ENCODE data around the gene COG5. TPM values are rescaled to one million over a fixed set of nuclear protein-coding genes. Genes with fewer than 3 reads are reported as not detected.

Gene COG5
- total and polyA plus RNA-seq, 2 of the 4 experiments (the other 2 are of a cell fraction), result 18.5 to 27.4 TPM

- peaks cover 16 to 38% of the 10 kb centered on the region in 2 experiments for H3K79me1 ChIP-seq (ENCODE audit: low read depth in 1 of 2, low read length in 2 of 2)
- in situ Hi-C loops (cut with MboI; ENCODE audit: low sequenced_read_pairs), result no loop called here
- POLR2A ChIA-PET (ENCODE audit: unreplicated experiment), result no interaction called here
- no peak for TF ChIP-seq BHLHE40 (IDR thresholded peaks at IDR 0.05; ENCODE audit: low read depth, low read length)
- no peak for TF ChIP-seq POLR2A (IDR thresholded peaks at IDR 0.05; ENCODE audit: low read depth, low read length)
- no peak for TF ChIP-seq MAZ (IDR thresholded peaks at IDR 0.05; ENCODE audit: borderline replicate concordance, low read depth, low read length)
- TF ChIP-seq MXI1 (IDR thresholded peaks at IDR 0.05; ENCODE audit: borderline replicate concordance, low read depth, low read length), result no peak
- TF ChIP-seq NFE2L2 (IDR thresholded peaks at IDR 0.05; ENCODE audit: low read depth, low read length), result no peak
- TF ChIP-seq CHD1 (IDR thresholded peaks at IDR 0.05; ENCODE audit: low read depth, low read length), result no peak
- no peak for TF ChIP-seq CEBPB (IDR thresholded peaks at IDR 0.05; ENCODE audit: low read depth, low read length)
- TF ChIP-seq, protein P1, sequence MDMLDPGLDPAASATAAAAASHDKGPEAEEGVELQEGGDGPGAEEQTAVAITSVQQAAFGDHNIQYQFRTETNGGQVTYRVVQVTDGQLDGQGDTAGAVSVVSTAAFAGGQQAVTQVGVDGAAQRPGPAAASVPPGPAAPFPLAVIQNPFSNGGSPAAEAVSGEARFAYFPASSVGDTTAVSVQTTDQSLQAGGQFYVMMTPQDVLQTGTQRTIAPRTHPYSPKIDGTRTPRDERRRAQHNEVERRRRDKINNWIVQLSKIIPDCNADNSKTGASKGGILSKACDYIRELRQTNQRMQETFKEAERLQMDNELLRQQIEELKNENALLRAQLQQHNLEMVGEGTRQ (IDR thresholded peaks at IDR 0.05; ENCODE audit: low read depth, low read length), result no peak
- TF ChIP-seq, protein P2, sequence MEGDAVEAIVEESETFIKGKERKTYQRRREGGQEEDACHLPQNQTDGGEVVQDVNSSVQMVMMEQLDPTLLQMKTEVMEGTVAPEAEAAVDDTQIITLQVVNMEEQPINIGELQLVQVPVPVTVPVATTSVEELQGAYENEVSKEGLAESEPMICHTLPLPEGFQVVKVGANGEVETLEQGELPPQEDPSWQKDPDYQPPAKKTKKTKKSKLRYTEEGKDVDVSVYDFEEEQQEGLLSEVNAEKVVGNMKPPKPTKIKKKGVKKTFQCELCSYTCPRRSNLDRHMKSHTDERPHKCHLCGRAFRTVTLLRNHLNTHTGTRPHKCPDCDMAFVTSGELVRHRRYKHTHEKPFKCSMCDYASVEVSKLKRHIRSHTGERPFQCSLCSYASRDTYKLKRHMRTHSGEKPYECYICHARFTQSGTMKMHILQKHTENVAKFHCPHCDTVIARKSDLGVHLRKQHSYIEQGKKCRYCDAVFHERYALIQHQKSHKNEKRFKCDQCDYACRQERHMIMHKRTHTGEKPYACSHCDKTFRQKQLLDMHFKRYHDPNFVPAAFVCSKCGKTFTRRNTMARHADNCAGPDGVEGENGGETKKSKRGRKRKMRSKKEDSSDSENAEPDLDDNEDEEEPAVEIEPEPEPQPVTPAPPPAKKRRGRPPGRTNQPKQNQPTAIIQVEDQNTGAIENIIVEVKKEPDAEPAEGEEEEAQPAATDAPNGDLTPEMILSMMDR (conservative IDR thresholded peaks at IDR 0.05; ENCODE audit: low read depth, low read length), result no peak
- no peak for TF ChIP-seq SMC3 (IDR thresholded peaks at IDR 0.05; ENCODE audit: low read depth, low read length)
- TF ChIP-seq FOS (IDR thresholded peaks at IDR 0.05; ENCODE audit: low read depth, low read length), result no peak
- no peak for TF ChIP-seq RFX5 (IDR thresholded peaks at IDR 0.05; ENCODE audit: low read depth, low read length)
- no peak for TF ChIP-seq MAFK (IDR thresholded peaks at IDR 0.05; ENCODE audit: low read depth, low read length)
- TF ChIP-seq RCOR1 (IDR thresholded peaks at IDR 0.05; ENCODE audit: insufficient replicate concordance, low read length), result no peak
Observed at GRCh38 chr7:107580716-107581383, 17.1 kb upstream of the COG5 start.

More at GRCh38 chr7:107580716-107581383, 17.1 kb upstream of the COG5 start:
- no peak for ATAC-seq (ENCODE audit: low read depth)
- intact Hi-C loops (cut with micrococcal nuclease), result loop anchor here (5.0 kb wide), 3 partner anchors 119 to 161 kb away; partner anchors contain the start of gene CBLL1
- Histone ChIP-seq H3K9me1 (ENCODE audit: insufficient read depth, low read length) (no peaks in the 10 kb centered on the region), H3K9me3 (ENCODE audit: control insufficient read depth, insufficient read depth, low read length) (no peaks in the 10 kb centered on the region), H3K36me3 (ENCODE audit: control insufficient read depth, insufficient read depth, low read length) (peaks cover 7% of the 10 kb centered on the region; the same call in 1 of the 2 replicates), H3K4ac (ENCODE audit: low read depth, low read length) (peak overlapping the region; percentile 96), H3K27me3 (ENCODE audit: control insufficient read depth, insufficient read depth, low read length) (no peaks in the 10 kb centered on the region), H2BK20ac (ENCODE audit: low read depth, low read length) (peak overlapping the region; percentile 34; the same call in 1 of the 2 replicates), H2BK5ac (ENCODE audit: low read depth, low read length, poor library complexity, severe bottlenecking) (peak overlapping the region; percentile 63), H2AK5ac (ENCODE audit: low read depth, low read length) (peak overlapping the region; percentile 35; the same call in 1 of the 2 replicates), H3K18ac (ENCODE audit: low read depth, low read length) (peak overlapping the region; percentile 18; the same call in 1 of the 2 replicates), H4K91ac (ENCODE audit: insufficient read depth, low read depth, low read length) (peak overlapping the region; percentile 38; the same call in 1 of the 2 replicates), H3K56ac (ENCODE audit: extremely low read depth, insufficient read depth, low read length) (peak overlapping the region; percentile 60), H3K9ac (ENCODE audit: low read depth, low read length) (peak overlapping the region; percentile 95), H2BK15ac (ENCODE audit: low read depth, low read length) (no peak overlapping the region; the same call in 2 of the 3 replicates), H3K14ac (replicated peaks; ENCODE audit: low read depth, low read length) (peak overlapping the region; percentile 97), H2AFZ (replicated peaks; ENCODE audit: low read length, poor library complexity) (peak overlapping the region; percentile 96), H3K27ac (ENCODE audit: insufficient read depth, low read length) (peak overlapping the region; percentile 74), H4K20me1 (ENCODE audit: insufficient read depth, low read length) (no peaks in the 10 kb centered on the region), H2BK120ac (ENCODE audit: low read depth, low read length) (peak overlapping the region; percentile 75), H2AK9ac (replicated peaks; ENCODE audit: low read depth, low read length, poor library complexity) (peak overlapping the region; percentile 99), H4K5ac (ENCODE audit: low read depth, low read length) (peak overlapping the region; percentile 14; the same call in 1 of the 2 replicates), H3K4me1 (ENCODE audit: control insufficient read depth, insufficient read depth, low read length) (no peaks in the 10 kb centered on the region), H3K23ac (ENCODE audit: low read depth, low read length) (peak overlapping the region; percentile 95), H3K4me2 (ENCODE audit: low read depth, low read length) (peak overlapping the region; percentile 81), H3K4me3 (ENCODE audit: insufficient read depth, low read depth, low read length) (peak overlapping the region; percentile 93), H4K8ac (ENCODE audit: low read depth in 2 of 2, low read length in 2 of 2) (peak overlapping the region; percentile 85 to 100)
- no peak for DNase-seq
- CTCF ChIA-PET, result interaction anchor here (1.0 kb wide), 1 partner anchor 13 kb away, joined by 11 read pairs; no protein-coding TSS in a partner anchor
- no TSS peak for BruUV-seq (replicated peaks)
- dilution Hi-C loops (cut with HindIII; ENCODE audit: low sequenced_read_pairs, unreplicated experiment), result no loop called here
- WGBS, 2 experiments (ENCODE audit: extremely low coverage in 2 of 2, insufficient read length in 1 of 2), result no CpG with 5 or more reads among the region's 10 CpGs

Measured in IMR-90 (cell line).